OCI-LY7 (cell line): Measurements from ENCODE around the gene ADARB2.

Experiments
- EZH2phosphoT487 ChIP-seq: fragments of 200-600 bp; sonication (generic); IDR thresholded peaks from 2 replicates; pipeline ENCODE4 v1.6.1; 2018; ENCODE audit warnings: low read depth, borderline replicate concordance, mild to moderate bottlenecking, mixed run types, antibody characterized with exemption, low read length, moderate library complexity, mixed read lengths
- TF ChIP-seq, protein P1 (sequence below): fragments of 200-600 bp; sonication (generic); conservative IDR thresholded peaks from 2 replicates; pipeline ENCODE4 v1.5.1; 2014; ENCODE audit warnings: mild to moderate bottlenecking, antibody characterized with exemption, low read length, moderate library complexity, mixed read lengths

DNA sequence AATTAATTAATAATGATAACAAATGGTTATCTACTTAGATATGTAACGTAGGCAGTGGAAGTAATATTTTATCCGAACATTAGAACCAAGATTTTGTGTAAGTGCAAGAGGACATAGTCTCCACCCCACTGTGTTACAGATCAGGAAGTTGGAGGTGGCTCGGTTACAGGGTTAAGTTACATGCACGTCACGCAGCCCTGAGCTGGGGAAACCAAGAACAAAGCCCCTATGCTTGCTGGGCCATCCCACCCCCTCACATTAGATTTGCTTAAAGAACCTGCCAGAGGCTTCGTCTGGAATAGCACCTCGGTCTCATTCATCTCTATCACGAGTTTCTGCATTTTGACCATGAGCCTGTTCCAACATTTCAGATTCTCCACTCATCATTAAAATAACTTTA is 214.1 kb downstream of the ADARB2 start:
- TF ChIP-seq, protein P1, sequence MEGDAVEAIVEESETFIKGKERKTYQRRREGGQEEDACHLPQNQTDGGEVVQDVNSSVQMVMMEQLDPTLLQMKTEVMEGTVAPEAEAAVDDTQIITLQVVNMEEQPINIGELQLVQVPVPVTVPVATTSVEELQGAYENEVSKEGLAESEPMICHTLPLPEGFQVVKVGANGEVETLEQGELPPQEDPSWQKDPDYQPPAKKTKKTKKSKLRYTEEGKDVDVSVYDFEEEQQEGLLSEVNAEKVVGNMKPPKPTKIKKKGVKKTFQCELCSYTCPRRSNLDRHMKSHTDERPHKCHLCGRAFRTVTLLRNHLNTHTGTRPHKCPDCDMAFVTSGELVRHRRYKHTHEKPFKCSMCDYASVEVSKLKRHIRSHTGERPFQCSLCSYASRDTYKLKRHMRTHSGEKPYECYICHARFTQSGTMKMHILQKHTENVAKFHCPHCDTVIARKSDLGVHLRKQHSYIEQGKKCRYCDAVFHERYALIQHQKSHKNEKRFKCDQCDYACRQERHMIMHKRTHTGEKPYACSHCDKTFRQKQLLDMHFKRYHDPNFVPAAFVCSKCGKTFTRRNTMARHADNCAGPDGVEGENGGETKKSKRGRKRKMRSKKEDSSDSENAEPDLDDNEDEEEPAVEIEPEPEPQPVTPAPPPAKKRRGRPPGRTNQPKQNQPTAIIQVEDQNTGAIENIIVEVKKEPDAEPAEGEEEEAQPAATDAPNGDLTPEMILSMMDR: no peak
- no peak for TF ChIP-seq EZH2phosphoT487
